Activated CD4-positive, alpha-beta T cell treated with anti-CD3 and anti-CD28 coated beads, Interleukin-2, Interleukin-6, amounts not matched to agents 100 ng/mL and 50 ng/mL, durations not matched to agents 16 hours and 8 hours (primary cell): Measurements from ENCODE around the gene CYTH3.
A peak's percentile ranks its signal among the peaks of the same experiment; 100 is the strongest.

Source experiments
- DNase-seq: peaks from one replicate; pipeline ENCODE4 v3.0.0-alpha.2; 2020

The CYTH3 gene

DNA sequence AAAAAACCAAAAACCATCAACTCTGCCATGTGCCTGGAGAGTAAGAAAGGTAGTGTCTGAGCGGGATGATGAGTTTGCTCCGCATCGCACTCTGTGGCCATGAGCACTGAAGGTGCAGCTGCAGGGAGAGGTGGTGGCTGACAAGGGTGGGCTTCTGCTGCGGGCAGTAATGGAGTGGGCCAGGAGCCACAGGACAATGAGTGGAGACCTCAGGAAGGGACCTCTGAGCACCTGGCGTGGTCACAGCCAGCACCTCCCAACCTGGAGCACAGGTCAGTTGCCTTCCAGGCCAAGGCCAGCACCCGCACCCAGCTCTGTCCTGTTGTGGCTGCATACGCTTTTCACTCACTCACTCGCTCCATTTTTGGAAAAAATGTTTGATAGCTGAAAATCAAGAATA lies 125.8 kb downstream of the CYTH3 start:
- DNase-seq: no peak

DNA sequence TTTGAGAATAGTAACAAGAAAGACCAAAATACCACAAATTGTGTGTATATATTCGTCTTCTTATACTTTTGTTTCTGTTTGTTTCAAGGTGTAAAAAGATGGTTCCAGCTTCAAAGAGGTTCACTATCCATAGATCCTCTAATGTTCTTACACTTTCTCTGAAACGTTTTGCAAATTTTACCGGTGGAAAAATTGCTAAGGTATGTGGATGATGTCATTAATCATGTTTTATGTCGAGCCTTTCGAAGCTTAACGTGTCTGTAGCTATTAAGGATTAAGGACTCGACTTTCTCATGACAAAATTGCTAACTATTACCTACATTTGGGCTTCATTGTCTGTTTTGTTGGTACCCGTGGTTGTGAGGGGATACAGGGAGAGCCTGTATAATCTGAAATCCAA lies 128.4 kb downstream of the CYTH3 start:
- no peak for DNase-seq

DNA sequence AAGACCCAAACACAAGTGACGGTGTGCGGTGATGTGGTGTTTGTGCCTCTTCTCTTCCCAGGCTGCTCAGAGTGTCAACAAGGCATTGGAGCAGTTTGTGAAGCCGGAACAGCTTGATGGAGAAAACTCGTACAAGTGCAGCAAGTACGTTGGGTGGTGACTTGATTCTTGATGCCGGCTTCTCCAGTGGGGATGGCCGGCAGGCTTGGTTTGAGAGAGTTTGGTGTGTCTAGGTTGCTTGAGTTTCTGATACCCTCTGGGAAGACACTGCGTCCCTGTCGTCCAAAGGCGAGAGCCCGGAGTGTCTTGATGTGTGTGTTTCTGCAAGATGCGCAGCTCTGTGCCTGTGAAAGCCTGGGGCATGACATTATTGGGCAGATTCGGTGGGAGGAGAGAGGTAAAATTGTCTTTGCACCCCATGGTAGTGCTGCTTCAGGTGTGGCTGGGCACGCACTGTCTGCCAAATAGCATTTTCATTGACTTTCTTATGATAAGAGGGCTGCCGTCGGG lies 129.5 kb downstream of the CYTH3 start:
- DNase-seq: no peak

DNA sequence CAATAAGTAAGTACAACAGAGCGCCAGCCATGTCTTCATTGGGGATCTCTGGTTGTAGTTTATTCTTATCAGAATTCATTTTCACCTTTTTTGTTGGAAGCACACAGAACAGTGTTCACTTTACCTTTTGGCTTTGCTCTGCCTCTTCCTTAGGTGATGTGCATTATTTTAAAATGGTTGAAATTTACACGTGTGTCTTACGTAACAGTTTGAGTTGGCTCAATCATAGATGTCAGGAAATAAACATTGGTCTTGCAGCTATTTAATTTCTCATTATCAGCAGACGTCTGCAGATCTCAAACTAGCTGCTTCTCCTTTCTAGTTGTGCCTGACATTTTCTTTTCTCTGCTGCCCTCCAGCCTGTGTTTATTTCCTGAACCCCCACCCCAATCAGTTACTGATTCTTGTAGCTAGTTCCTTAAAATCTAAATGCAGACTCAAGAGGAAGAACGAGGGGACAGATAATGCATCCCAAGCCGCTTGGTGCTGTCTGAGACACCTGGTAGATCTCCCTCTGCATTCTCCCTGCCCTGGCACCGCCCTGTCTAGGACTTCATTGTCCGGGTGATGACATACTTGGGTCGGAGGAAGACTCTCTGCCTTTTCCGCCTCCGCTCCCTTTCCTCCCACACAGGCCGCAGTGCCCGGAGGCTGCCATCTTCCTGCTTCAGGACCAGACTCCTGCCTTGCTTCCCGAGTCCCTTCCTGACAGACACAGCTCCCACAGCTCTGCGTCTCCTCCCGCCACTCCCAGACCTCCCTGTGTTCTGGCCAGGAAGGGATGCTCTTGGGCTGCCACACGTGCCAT lies 133.0 kb downstream of the CYTH3 start:
- DNase-seq: no peak

DNA sequence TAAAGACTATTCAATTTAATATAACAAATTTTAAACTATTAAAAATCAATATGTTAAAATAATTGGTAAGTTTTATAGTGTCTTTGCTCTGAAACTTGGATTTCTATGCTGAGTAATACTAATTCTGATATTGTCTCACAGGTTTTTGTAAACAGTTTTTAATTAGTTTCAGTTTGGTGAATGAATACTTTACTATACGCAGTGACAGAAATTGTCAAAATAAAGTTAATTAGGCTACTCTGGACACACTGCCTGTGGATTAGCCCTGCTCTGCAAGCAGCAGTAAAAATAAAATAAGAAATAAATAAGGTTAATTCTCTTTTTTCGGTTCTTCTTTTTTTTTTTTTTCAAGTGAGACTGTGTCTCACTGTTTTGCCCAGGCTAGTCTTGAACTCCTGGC lies 135.9 kb downstream of the CYTH3 start:
- no peak for DNase-seq

DNA sequence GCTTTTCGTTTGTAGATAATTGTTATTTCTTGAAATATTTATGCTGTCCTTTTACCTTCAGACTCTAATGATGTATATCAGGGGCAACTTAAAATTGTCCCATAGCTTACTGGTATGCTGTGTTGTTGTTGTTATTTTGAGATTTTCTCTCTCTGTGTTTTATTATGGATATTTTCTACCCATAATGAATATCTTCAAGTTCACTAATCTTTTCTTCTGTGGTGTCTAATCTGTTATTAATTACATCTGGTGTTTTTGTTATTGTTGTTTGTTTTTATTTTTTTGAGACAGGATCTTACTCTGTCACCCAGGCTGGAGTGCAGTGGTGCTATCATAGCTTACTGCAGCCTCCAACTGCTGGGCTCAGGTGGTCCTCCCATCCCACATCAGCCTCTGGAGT lies 139.2 kb downstream of the CYTH3 start:
- DNase-seq: no peak

DNA sequence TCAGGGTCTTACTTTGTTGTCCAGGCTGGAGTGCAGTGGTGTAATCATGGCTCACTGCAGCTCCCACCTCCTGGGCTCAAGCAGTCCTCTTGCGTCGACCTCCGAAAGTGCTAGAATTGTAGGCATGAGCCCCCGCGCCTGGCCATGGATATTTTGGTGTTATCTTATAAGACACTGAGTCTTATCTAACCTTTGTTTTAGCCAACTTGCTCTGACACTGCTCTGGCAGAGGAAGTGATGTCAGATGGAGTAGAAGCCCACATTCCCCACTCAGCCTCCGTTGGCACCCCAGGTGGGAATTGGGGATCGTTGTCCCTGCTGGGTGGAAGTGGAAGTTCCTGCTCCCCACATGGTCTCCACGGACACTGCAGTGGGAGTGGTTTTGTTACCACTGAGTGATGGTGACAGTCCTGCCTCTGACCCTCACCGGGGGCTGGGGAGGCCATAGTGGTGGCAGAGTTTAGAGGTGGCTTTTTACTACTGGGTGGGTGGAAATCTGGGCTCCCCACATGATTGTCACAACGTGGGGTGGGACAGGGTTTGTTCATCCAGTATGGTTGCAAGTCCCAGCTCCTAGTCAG lies 142.3 kb downstream of the CYTH3 start:
- DNase-seq: no peak

DNA sequence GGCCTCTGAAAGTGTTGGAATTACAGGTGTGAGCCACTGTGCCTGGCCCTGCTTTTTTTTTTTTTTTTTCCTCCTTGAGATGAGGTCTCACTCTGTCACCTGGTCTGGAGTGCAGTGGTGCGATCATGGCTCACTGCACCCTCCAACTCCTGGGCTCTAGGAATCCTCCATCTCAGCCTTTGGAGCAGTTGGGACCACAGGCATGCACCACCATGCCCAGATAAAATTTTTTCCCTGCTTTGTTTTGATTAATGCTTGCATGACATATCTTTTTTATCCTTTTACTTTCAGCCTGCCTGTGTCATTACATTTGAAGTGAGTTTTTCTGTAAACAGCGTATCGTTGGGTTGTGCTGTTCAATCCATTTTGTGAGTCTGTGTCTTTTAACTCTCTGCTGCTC lies 144.2 kb downstream of the CYTH3 start:
- no peak for DNase-seq

DNA sequence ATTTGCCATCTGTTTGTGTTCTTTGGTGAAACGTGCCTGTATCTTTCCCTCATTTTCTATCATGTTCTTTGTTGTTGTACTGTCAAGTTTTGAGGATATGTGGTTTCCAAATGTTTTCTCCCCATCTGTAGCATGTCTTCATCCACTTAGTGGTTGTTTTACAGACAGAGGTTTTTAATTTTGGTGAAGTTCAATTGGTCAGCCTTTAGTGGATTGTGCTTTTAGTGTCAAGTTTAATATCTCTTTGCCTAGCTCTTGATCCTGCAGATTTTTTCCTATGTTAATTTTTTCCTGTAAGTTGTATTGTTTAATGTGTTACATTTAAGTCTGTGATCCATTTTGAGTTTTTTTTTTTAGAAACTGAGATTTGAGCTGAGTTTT lies 145.3 kb downstream of the CYTH3 start:
- DNase-seq: no peak

DNA sequence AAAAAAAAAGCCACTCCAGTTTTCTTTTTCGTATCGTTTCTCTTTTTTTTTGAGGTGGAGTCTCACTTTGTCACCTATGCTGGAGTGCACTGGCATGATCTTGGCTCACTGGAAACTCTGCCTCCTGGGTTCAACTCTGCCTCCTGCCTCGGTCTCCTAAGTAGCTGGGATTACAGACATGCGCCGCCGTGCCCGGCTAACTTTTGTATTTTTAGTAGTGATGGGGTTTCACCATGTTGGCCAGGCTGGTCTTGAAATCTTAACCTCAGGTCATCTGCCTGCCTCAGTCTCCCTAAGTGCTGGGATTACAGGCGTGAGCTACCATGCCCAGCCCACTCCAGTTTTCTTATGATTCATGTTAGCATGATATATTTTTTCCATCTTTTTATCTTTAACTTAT lies 148.6 kb downstream of the CYTH3 start:
- no peak for DNase-seq

DNA sequence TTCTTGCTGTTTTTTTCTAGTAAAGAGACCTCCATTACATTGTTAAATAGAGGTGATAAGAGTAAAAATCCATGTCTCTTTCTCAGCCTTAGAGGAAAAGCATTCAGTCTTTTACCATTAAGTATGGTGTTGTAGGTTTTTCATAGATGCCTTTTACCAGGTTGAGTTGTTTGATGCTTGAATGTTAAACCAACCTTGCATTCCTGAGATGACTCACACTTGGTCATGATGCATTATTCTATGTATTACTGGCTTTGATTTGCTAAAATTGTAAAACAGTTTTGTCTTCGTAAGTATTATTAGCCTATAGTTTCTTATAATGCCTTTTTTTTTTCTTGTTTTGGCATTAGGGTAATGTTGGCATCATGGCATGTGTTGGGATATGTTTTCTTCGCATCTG lies 151.3 kb downstream of the CYTH3 start:
- peak; percentile 28 for DNase-seq

DNA sequence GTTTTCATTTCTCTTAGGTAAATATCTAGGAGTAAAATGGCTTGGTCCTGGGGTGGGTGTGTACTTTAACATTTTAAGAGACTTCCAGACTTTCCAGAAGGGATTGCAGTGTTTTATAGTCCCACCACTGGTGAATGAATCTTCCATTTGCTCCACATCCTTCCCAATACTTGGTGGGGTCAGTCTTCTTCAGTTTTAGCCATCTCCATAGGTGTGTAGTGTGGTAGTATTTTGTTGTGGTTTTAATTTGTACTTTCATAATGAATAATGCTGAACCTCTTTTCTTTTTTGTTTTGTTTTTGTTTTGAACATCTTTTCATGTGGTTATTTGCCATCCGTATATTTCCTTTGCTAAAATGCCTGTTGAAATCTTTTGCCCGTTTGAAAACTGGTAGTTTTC lies 154.9 kb downstream of the CYTH3 start:
- peak; percentile 25 for DNase-seq

DNA sequence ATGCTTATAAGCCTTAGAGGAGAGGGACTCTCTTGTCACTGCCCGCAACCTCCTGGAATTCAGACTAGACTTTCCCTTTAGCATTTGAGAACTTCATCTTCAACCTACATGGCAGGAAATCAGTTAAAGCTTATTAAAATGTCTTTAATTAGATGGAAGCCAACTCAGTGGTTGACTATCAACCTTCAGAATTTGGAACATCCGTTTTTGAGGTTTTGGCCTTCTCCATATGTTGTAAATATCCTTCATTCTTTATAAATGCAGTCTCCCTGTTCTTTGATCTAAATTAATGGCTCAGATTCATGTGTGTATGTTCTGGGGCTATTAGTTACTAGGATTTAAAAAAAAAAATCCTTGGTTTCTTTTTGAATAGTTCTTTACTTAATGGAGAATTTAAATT lies 156.2 kb downstream of the CYTH3 start:
- no peak for DNase-seq
